ENCODE results near the gene SPON2.

Gene SPON2

GRCh38 chr4:1170156-1170975 lies 2.0 kb downstream of the SPON2 start:
- peak in 1 of 2 donors; percentile 63 for DNase-seq
- Histone ChIP-seq H3K4me1 (peaks cover 0 to 46% (median 31%) of the 10 kb centered on the region in 4 donors), H3K36me3 (no peaks in the 10 kb centered on the region), H3K9me3 (no peaks in the 10 kb centered on the region), H3K4me3 (no peak overlapping the region), H3K27me3 (peaks cover 0 to 41% of the 10 kb centered on the region in 2 donors), H3K27ac (no peak overlapping the region)
- intact Hi-C loops (cut with DNase I; ENCODE audit: low total_unique reads) = no loop called here
- TF ChIP-seq CTCF (IDR thresholded peaks at IDR 0.05) = no peak

GRCh38 chr4:1169691-1170096 lies 2.7 kb downstream of the SPON2 start:
- Histone ChIP-seq H3K27me3 (peaks cover 0 to 41% of the 10 kb centered on the region in 2 donors), H3K4me3 (no peak overlapping the region), H3K36me3 (no peaks in the 10 kb centered on the region), H3K27ac (no peak overlapping the region), H3K4me1 (peaks cover 0 to 46% (median 31%) of the 10 kb centered on the region in 4 donors), H3K9me3 (no peaks in the 10 kb centered on the region)
- intact Hi-C loops (cut with DNase I; ENCODE audit: low total_unique reads) = loop anchor here (5.0 to 10.0 kb wide), 2 partner anchors 37 to 175 kb away; partner anchors contain the start of gene UVSSA
- no peak for TF ChIP-seq CTCF (IDR thresholded peaks at IDR 0.05)
- peak in 1 of 2 donors; percentile 62 for DNase-seq

- intact Hi-C loops (cut with DNase I; ENCODE audit: low total_unique reads) = loop anchor here (5.0 to 10.0 kb wide), 2 partner anchors 37 to 176 kb away; partner anchors contain the start of gene UVSSA
- DNase-seq = peak in 1 of 2 donors; percentile 22
Measured at GRCh38 chr4:1169171-1169671, 3.2 kb downstream of the SPON2 start.

GRCh38 chr4:1168191-1169101 lies 3.9 kb downstream of the SPON2 start:
- H3K27ac ChIP-seq = no peak overlapping the region
- peak in 1 of 2 donors; percentile 19 for DNase-seq
- H3K9me3 ChIP-seq = no peaks in the 10 kb centered on the region
- H3K4me1 ChIP-seq = peaks cover 0 to 46% (median 31%) of the 10 kb centered on the region in 4 donors
- no peak overlapping the region for H3K4me3 ChIP-seq
- intact Hi-C loops (cut with DNase I; ENCODE audit: low total_unique reads) = loop anchor here (5.0 to 10.0 kb wide), 2 partner anchors 36 to 176 kb away; partner anchors contain the start of gene UVSSA
- TF ChIP-seq CTCF (IDR thresholded peaks at IDR 0.05) = no peak
- peaks cover 0 to 41% of the 10 kb centered on the region in 2 donors for H3K27me3 ChIP-seq
- H3K36me3 ChIP-seq = no peaks in the 10 kb centered on the region

More at GRCh38 chr4:1169171-1169671, 3.2 kb downstream of the SPON2 start:
- no peak for TF ChIP-seq CTCF (IDR thresholded peaks at IDR 0.05)
- no peak overlapping the region for H3K27ac ChIP-seq
- no peak overlapping the region for H3K4me3 ChIP-seq
- peaks cover 0 to 41% of the 10 kb centered on the region in 2 donors for H3K27me3 ChIP-seq
- H3K4me1 ChIP-seq = peaks cover 0 to 46% (median 31%) of the 10 kb centered on the region in 4 donors
- no peaks in the 10 kb centered on the region for H3K9me3 ChIP-seq
- no peaks in the 10 kb centered on the region for H3K36me3 ChIP-seq
